Thoracic aorta (tissue), 2 donors: ENCODE data around the gene SLC35F1. TPM values are rescaled to one million over a fixed set of nuclear protein-coding genes. Genes with fewer than 3 reads are reported as not detected.

ENCODE experiments used
- ATAC-seq: fragments of 150-250 bp; one replicate; pipeline ENCODE4 v1.8.0; 2017; ENCODE audit warnings: low read depth; ENCODE audit not compliant: insufficient number of reproducible peaks, low FRiP score
- DNase-seq: peaks from one replicate; pipeline ENCODE4 v3.0.0-alpha.2; 2020; ENCODE audit warnings: low spot score
- H3K27ac ChIP-seq, 2 donors: fragments of 200-600 bp; sonication (generic); 1 replicate in 1 of 2; 2 replicates in 1 of 2; pipeline ENCODE4 v1.5.1; 2016; ENCODE audit warnings: mild to moderate bottlenecking in 2 of 2, moderate library complexity in 2 of 2
- H3K27me3 ChIP-seq: fragments of 200-600 bp; sonication (generic); replicated peaks from 2 replicates; pipeline ENCODE4 v1.6.0; 2016; ENCODE audit warnings: mild to moderate bottlenecking; ENCODE audit not compliant: insufficient read depth
- H3K36me3 ChIP-seq: fragments of 200-600 bp; sonication (generic); one replicate; pipeline ENCODE4 v1.5.1; 2016
- H3K4me1 ChIP-seq, 2 donors: fragments of 200-600 bp; sonication (generic); 1 replicate in 1 of 2; 2 replicates in 1 of 2; pipeline versions ENCODE4 v1.5.1 to v1.6.0; 2016; ENCODE audit warnings: low read depth in 2 of 2, mild to moderate bottlenecking in 1 of 2; ENCODE audit not compliant: control insufficient read depth in 1 of 2
- H3K4me3 ChIP-seq: fragments of 200-600 bp; sonication (generic); 2 replicates; pipeline ENCODE4 v1.5.1; 2016; ENCODE audit warnings: mild to moderate bottlenecking
- H3K9me3 ChIP-seq: fragments of 200-600 bp; sonication (generic); 2 replicates; pipeline ENCODE4 v1.5.1; 2016
- CTCF ChIP-seq: fragments of 200-600 bp; sonication (generic); IDR thresholded peaks from one replicate; pipeline ENCODE4 v1.5.1; 2019; ENCODE audit warnings: antibody characterized with exemption
- total RNA-seq, 2 donors: library from RNA; depleted of rRNA; stranded (reverse); fragments of >200 nt; gene quantifications; one replicate each; pipeline versions ENCODE4 v1.1.0 to v1.2.3, GENCODE V29; 2016

Gene SLC35F1
- total RNA-seq, 2 donors from 2014 or later = 0.81 to 3.0 TPM

- H3K4me3 ChIP-seq = no peak overlapping the region
- DNase-seq = no peak
- H3K27ac ChIP-seq = no peak overlapping the region
- H3K36me3 ChIP-seq = no peaks in the 10 kb centered on the region
- ATAC-seq = no peak
- no peaks in the 10 kb centered on the region for H3K9me3 ChIP-seq
- no peak for TF ChIP-seq CTCF
- H3K27me3 ChIP-seq = no peaks in the 10 kb centered on the region
- H3K4me1 ChIP-seq = no peaks in the 10 kb centered on the region
Measured at GRCh38 chr6:117932001-117932400, 24.9 kb downstream of the SLC35F1 start.

GRCh38 chr6:117932676-117933075 is 25.6 kb downstream of the SLC35F1 start:
- Histone ChIP-seq H3K4me1 (no peaks in the 10 kb centered on the region), H3K36me3 (no peaks in the 10 kb centered on the region), H3K27me3 (no peaks in the 10 kb centered on the region), H3K9me3 (no peaks in the 10 kb centered on the region), H3K4me3 (no peak overlapping the region), H3K27ac (no peak overlapping the region)
- ATAC-seq (no peak), DNase-seq (no peak)
- TF ChIP-seq CTCF = no peak

- Histone ChIP-seq H3K27ac (no peak overlapping the region), H3K4me1 (no peaks in the 10 kb centered on the region), H3K36me3 (no peaks in the 10 kb centered on the region), H3K9me3 (no peaks in the 10 kb centered on the region), H3K4me3 (no peak overlapping the region), H3K27me3 (no peaks in the 10 kb centered on the region)
- no peak for TF ChIP-seq CTCF
- DNase-seq (no peak), ATAC-seq (no peak)
Measured at GRCh38 chr6:117933471-117933870, 26.4 kb downstream of the SLC35F1 start.

- ATAC-seq (no peak), DNase-seq (no peak)
- H3K27ac ChIP-seq = no peak overlapping the region
- no peak for TF ChIP-seq CTCF
- no peaks in the 10 kb centered on the region for H3K4me1 ChIP-seq
- no peaks in the 10 kb centered on the region for H3K9me3 ChIP-seq
- no peaks in the 10 kb centered on the region for H3K27me3 ChIP-seq
- no peaks in the 10 kb centered on the region for H3K36me3 ChIP-seq
- H3K4me3 ChIP-seq = no peak overlapping the region
Measured at GRCh38 chr6:117938311-117938995, 31.4 kb downstream of the SLC35F1 start.

- H3K36me3 ChIP-seq = no peaks in the 10 kb centered on the region
- no peak overlapping the region for H3K27ac ChIP-seq
- DNase-seq (no peak), ATAC-seq (no peak)
- no peak overlapping the region for H3K4me3 ChIP-seq
- H3K27me3 ChIP-seq = no peaks in the 10 kb centered on the region
- no peaks in the 10 kb centered on the region for H3K9me3 ChIP-seq
- no peak for TF ChIP-seq CTCF
- H3K4me1 ChIP-seq = no peaks in the 10 kb centered on the region
Measured at GRCh38 chr6:117947234-117947633, 40.2 kb downstream of the SLC35F1 start.
